Prostate gland (tissue), 2 donors: ENCODE measurements around the gene ITGB4. TPM values are rescaled to one million over a fixed set of nuclear protein-coding genes. Genes with fewer than 3 reads are reported as not detected.

Experiments
- DNase-seq: peaks from one replicate; pipeline ENCODE4 v3.0.0-alpha.2; 2019; ENCODE audit warnings: low spot score
- H3K27ac ChIP-seq, 2 donors: fragments of 200-600 bp; sonication (generic); 2 replicates each; pipeline ENCODE4 v1.5.1; 2017 to 2019
- H3K27me3 ChIP-seq: fragments of 200-600 bp; sonication (generic); replicated peaks from 2 replicates; pipeline ENCODE4 v1.5.1; 2019; ENCODE audit not compliant: insufficient read depth
- H3K36me3 ChIP-seq, 2 donors: fragments of 200-600 bp; sonication (generic); 1 replicate in 1 of 2; 2 replicates in 1 of 2; pipeline versions ENCODE4 v1.5.1 to v1.8.1; 2017 to 2019
- H3K4me1 ChIP-seq: fragments of 200-600 bp; sonication (generic); replicated peaks from 2 replicates; pipeline ENCODE4 v1.5.1; 2019
- H3K4me3 ChIP-seq, 2 donors: fragments of 200-600 bp; sonication (generic); 2 replicates each; pipeline ENCODE4 v1.5.1; 2017 to 2019
- H3K9me3 ChIP-seq: fragments of 200-600 bp; sonication (generic); 2 replicates; pipeline ENCODE4 v1.5.1; 2017
- POLR2A ChIP-seq: fragments of 450-650 bp; IDR thresholded peaks from one replicate; pipeline ENCODE4 v1.6.1; 2016; ENCODE audit warnings: antibody characterized with exemption, mild to moderate bottlenecking
- POLR2AphosphoS5 ChIP-seq: sonication (generic); formaldehyde crosslinking; IDR thresholded peaks from one replicate; pipeline ENCODE4 v1.6.1; 2017; ENCODE audit warnings: antibody characterized with exemption
- WGBS: methylation state at CpG from one replicate; pipeline ENCODE4 v1.1.5; 2018; 5-methylcytosine and 5-hydroxymethylcytosine counted together
- intact Hi-C: fragments of 100-400 bp; cut with DNase I; formaldehyde crosslinking; loops from one replicate; pipeline ENCODE4 v1.14.2; 2022
- total RNA-seq, 2 donors: library from RNA; depleted of rRNA; stranded (reverse); fragments of >200 nt; gene quantifications; one replicate each; pipeline ENCODE4 v1.1.0, GENCODE V29; 2016
- TF ChIP-seq, protein P1 (sequence below), 4 experiments: fragments of 200-600 bp in 2 of 4; fragments of 450-650 bp in 2 of 4; sonication (generic) in 2 of 4; IDR thresholded peaks; 1 replicate in 3 of 4; 2 replicates in 1 of 4; pipeline ENCODE4 v1.5.1; 2016 to 2019; ENCODE audit warnings: antibody characterized with exemption in 4 of 4, mild to moderate bottlenecking in 2 of 4, moderate library complexity in 2 of 4

The ITGB4 gene
- total RNA-seq, 2 donors from 2014 or later, result 81.0 to 105 TPM

DNA sequence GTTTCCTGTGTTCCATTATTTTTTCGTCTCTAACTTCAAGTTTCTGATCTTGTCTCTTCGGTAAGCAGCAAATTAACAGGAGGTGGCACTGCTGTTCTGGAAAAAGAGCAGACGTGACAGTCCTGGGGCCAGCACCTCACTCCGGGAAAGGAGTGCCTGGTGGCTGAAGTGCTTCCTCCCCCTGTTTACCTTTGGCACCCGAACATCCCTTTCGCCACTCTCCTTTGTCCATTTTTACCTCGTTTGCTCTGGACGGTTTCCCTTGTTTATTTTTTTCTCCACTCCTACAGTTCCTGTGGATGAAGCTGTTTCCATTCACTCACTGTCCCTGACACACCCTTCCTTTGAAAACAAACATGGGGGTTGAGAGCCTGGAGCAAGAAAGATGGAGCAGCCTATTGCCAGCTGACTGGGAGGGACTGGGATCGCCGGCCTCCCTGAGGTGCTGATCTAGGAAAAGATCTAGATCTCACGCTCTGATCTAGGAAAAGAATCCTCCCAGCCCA lies 41.5 kb upstream of the ITGB4 start:
- DNase-seq, result peak; percentile 89
- 21% methylated on average over 11 of the region's 11 CpGs for WGBS
- Histone ChIP-seq H3K27ac (peak overlapping the region; percentile 26 to 67), H3K4me3 (no peak overlapping the region), H3K36me3 (no peaks in the 10 kb centered on the region), H3K4me1 (peaks cover 10% of the 10 kb centered on the region), H3K9me3 (no peaks in the 10 kb centered on the region), H3K27me3 (no peaks in the 10 kb centered on the region)
- intact Hi-C loops, result no loop called here
- no peak for TF ChIP-seq POLR2A
- TF ChIP-seq, protein P1, sequence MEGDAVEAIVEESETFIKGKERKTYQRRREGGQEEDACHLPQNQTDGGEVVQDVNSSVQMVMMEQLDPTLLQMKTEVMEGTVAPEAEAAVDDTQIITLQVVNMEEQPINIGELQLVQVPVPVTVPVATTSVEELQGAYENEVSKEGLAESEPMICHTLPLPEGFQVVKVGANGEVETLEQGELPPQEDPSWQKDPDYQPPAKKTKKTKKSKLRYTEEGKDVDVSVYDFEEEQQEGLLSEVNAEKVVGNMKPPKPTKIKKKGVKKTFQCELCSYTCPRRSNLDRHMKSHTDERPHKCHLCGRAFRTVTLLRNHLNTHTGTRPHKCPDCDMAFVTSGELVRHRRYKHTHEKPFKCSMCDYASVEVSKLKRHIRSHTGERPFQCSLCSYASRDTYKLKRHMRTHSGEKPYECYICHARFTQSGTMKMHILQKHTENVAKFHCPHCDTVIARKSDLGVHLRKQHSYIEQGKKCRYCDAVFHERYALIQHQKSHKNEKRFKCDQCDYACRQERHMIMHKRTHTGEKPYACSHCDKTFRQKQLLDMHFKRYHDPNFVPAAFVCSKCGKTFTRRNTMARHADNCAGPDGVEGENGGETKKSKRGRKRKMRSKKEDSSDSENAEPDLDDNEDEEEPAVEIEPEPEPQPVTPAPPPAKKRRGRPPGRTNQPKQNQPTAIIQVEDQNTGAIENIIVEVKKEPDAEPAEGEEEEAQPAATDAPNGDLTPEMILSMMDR (IDR thresholded peaks at IDR 0.05), result peak in 3 of 4 experiments; percentile 52 to 79 (median 79)
- TF ChIP-seq POLR2AphosphoS5, result peak; percentile 94

DNA sequence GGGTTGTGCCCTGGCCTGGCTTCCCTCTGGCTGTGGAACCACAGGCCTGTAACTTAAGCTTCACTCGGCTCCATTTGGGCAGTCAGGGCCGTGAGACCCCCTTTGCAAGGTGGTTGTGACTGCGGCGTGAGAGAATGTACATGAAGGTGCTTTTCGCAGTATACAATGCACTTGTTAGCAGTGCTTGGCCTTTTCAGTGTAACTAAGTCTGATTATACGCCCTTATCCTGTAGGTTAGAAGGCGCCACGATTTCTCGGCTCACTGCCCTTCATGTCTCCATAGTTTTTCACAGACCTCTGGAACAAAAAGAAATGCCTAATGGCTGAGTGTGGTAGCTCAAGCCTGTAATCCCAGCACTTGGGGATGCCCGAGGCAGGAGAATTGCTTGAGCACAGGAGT lies 40.8 kb upstream of the ITGB4 start:
- TF ChIP-seq, protein P1 (IDR thresholded peaks at IDR 0.05), result no peak
- TF ChIP-seq POLR2A, result no peak
- no peak for TF ChIP-seq POLR2AphosphoS5
- 89% methylated on average over 10 of the region's 10 CpGs for WGBS
- Histone ChIP-seq H3K27ac (peak overlapping the region; percentile 30 to 67), H3K4me1 (peaks cover 10% of the 10 kb centered on the region), H3K4me3 (no peak overlapping the region), H3K27me3 (no peaks in the 10 kb centered on the region), H3K36me3 (no peaks in the 10 kb centered on the region), H3K9me3 (no peaks in the 10 kb centered on the region)
- intact Hi-C loops, result no loop called here
- DNase-seq, result no peak

DNA sequence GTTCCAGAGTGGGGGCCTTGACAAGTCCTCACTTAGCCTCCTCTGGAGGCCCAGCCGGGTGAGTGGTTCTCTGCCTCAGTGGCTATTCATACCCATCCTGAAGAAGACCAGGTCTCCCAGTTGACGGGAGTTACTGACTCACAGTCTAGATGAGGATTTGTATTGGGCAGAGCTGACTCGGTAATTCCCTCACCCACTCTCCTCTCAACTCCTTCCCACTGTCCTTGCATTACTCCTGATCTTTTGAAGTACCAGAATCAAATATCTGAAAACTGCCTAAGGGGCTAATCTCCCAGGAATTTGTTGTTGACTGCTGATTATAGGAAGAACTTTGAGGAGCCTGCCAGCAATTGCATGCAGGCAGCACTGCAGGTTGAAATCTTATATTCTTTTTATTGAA lies 40.0 kb upstream of the ITGB4 start:
- intact Hi-C loops, result no loop called here
- Histone ChIP-seq H3K4me1 (peaks cover 10% of the 10 kb centered on the region), H3K36me3 (no peaks in the 10 kb centered on the region), H3K27ac (peak overlapping the region in 1 of 2 donors; percentile 30), H3K27me3 (no peaks in the 10 kb centered on the region), H3K4me3 (no peak overlapping the region), H3K9me3 (no peaks in the 10 kb centered on the region)
- no peak for DNase-seq
- TF ChIP-seq POLR2A (no peak), POLR2AphosphoS5 (no peak)
- TF ChIP-seq, protein P1 (IDR thresholded peaks at IDR 0.05), result no peak
- WGBS, result 74% methylated on average over 3 of the region's 3 CpGs

DNA sequence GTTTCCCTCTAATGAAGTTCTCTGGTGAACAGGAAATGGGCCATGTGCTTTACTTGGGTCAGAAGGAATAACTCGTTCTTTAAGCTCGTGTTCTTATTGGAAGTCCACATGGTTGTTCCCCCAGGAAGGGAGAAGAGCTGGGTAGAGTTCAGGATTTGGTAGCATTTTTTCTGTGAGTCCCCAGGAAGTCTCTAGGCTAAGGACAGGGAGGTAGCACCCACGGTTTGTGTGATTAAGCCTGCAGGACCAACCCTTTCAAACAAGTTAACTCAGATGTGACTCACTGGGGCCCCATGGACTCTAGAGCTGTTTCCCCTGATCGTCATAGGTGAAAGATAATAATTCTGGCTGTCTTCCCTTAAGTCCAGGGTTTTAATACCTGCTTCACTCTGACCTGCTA lies 37.7 kb upstream of the ITGB4 start:
- 57% methylated on average over 4 of the region's 4 CpGs for WGBS
- no peak for DNase-seq
- Histone ChIP-seq H3K36me3 (no peaks in the 10 kb centered on the region), H3K27ac (no peak overlapping the region), H3K9me3 (no peaks in the 10 kb centered on the region), H3K4me1 (peaks cover 16% of the 10 kb centered on the region), H3K4me3 (no peak overlapping the region), H3K27me3 (no peaks in the 10 kb centered on the region)
- no peak for TF ChIP-seq POLR2AphosphoS5
- TF ChIP-seq POLR2A, result no peak
- TF ChIP-seq, protein P1 (IDR thresholded peaks at IDR 0.05), result no peak
- intact Hi-C loops, result no loop called here

DNA sequence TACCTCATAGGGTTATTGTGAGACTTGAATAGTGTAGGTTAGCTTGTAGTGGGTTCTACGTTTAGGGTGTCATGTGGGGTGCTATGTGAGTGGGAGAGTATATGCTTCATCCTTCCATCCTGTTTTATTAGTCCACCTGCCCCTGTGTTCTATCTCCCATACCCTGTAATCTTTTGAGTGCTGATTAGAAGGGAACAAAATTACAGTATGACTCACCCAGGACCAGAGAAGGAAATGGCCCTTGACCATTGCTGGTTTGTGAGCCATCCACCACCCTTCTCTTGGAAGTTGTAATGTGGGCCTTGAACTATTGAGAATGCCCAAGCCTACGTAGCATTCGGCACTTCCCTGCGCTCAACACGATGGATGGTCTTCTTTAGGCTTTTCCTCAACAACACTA lies 37.0 kb upstream of the ITGB4 start:
- no peak overlapping the region for H3K4me3 ChIP-seq

More for the DNA sequence above, 37.0 kb upstream of the ITGB4 start:
- peaks cover 17% of the 10 kb centered on the region for H3K4me1 ChIP-seq
- TF ChIP-seq, protein P1 (IDR thresholded peaks at IDR 0.05), result no peak
- TF ChIP-seq POLR2AphosphoS5 (no peak), POLR2A (no peak)
- H3K9me3 ChIP-seq, result no peaks in the 10 kb centered on the region
- peak overlapping the region; percentile 41 to 65 for H3K27ac ChIP-seq
- H3K27me3 ChIP-seq, result no peaks in the 10 kb centered on the region
- DNase-seq, result no peak
- intact Hi-C loops, result no loop called here
- WGBS, result 92% methylated on average over 5 of the region's 5 CpGs
- no peaks in the 10 kb centered on the region for H3K36me3 ChIP-seq
